Panc1 (cell line): ENCODE results near the gene HEBP2. TPM values are rescaled to one million over a fixed set of nuclear protein-coding genes. Genes with fewer than 3 reads are reported as not detected.

ENCODE experiments used
- ATAC-seq: fragments of 200-7000 bp; cut with Tn5 transposase; 2 replicates; pipeline ENCODE4 v1.9.1; 2020; ENCODE audit warnings: mild to moderate bottlenecking, moderate library complexity
- BruUV-seq: library from RNA; stranded (reverse); fragments of 400-500 nt; replicated peaks from 2 replicates; lab custom pipeline; 2021; lab: Mats Ljungman, UMichigan
- CTCF ChIA-PET: fragments of 300-600 bp; sonication (Branson Sonifier 250); formaldehyde crosslinking; loops from one replicate; lab custom pipeline; 2022; ENCODE audit warnings: antibody characterized with exemption; lab: Charles Lee
- POLR2A ChIA-PET: fragments of 300-600 bp; sonication (Branson Sonifier 250); formaldehyde crosslinking; loops from one replicate; lab custom pipeline; 2022; ENCODE audit warnings: antibody characterized with exemption; lab: Charles Lee
- DNase-seq: peaks from one replicate; pipeline ENCODE4 v3.0.0-alpha.2; 2010; ENCODE audit warnings: low read depth, low spot score
- H3K27ac ChIP-seq: 2 replicates; pipeline ENCODE4 v1.5.1; 2011; ENCODE audit warnings: mild to moderate bottlenecking, low read length, inconsistent platforms
- H3K27me3 ChIP-seq: fragments of 200-500 bp; sonication (Bioruptor generic); 2 replicates; pipeline ENCODE4 v1.6.0; 2014; ENCODE audit warnings: low read length, inconsistent platforms; ENCODE audit not compliant: control insufficient read depth, insufficient read depth
- H3K36me3 ChIP-seq: fragments of 200-500 bp; sonication (Bioruptor generic); 2 replicates; pipeline ENCODE4 v1.5.1; 2014; ENCODE audit warnings: inconsistent platforms, mild to moderate bottlenecking, low read length, moderate library complexity; ENCODE audit not compliant: control insufficient read depth, insufficient read depth
- H3K4me1 ChIP-seq: 2 replicates; pipeline ENCODE4 v1.5.1; 2011; ENCODE audit warnings: inconsistent platforms, mild to moderate bottlenecking, low read length, moderate library complexity; ENCODE audit not compliant: control insufficient read depth, insufficient read depth
- H3K4me3 ChIP-seq, 2 experiments: 2 replicates each; pipeline ENCODE4 v1.5.1; 2011 to 2012; ENCODE audit warnings: low read depth in 2 of 2, low read length in 2 of 2, mild to moderate bottlenecking in 2 of 2, inconsistent platforms in 1 of 2, moderate library complexity in 1 of 2
- H3K9me3 ChIP-seq: fragments of 200-500 bp; sonication (Bioruptor generic); 2 replicates; pipeline ENCODE4 v1.5.1; 2014; ENCODE audit warnings: low read depth, mild to moderate bottlenecking, inconsistent platforms, low read length, moderate library complexity; ENCODE audit not compliant: control insufficient read depth, insufficient read depth
- CTCF ChIP-seq: fragments of 450-650 bp; IDR thresholded peaks from 2 replicates; pipeline ENCODE4 v1.5.1; 2017; ENCODE audit warnings: mild to moderate bottlenecking
- POLR2AphosphoS5 ChIP-seq: IDR thresholded peaks from 2 replicates; pipeline ENCODE4 v1.6.1; 2012; ENCODE audit warnings: mild to moderate bottlenecking, low read depth, low read length, moderate library complexity
- REST ChIP-seq, 2 experiments: IDR thresholded peaks; 2 replicates each; pipeline ENCODE4 v1.6.1; 2011 to 2012; ENCODE audit warnings: low read depth in 2 of 2, control low read depth in 1 of 2, low read length in 1 of 2, mild to moderate bottlenecking in 1 of 2, moderate library complexity in 1 of 2; ENCODE audit not compliant: insufficient read depth in 1 of 2
- SIN3A ChIP-seq: IDR thresholded peaks from 2 replicates; pipeline ENCODE4 v1.6.1; 2012; ENCODE audit warnings: low read depth, mild to moderate bottlenecking, low read length, moderate library complexity, borderline replicate concordance; ENCODE audit not compliant: insufficient read depth
- TCF7L2 ChIP-seq: IDR thresholded peaks from 2 replicates; pipeline ENCODE4 v1.6.1; 2011; ENCODE audit warnings: mild to moderate bottlenecking, low read depth, low read length, inconsistent platforms
- in situ Hi-C: cut with HindIII; loops from 2 replicates; pipeline ENCODE4 v1.10.0; 2016; ENCODE audit warnings: low sequenced_read_pairs, low pct_unique_long_range_greater_than_20kb
- intact Hi-C: fragments of 100-400 bp; cut with micrococcal nuclease; formaldehyde crosslinking; loops from one replicate; pipeline ENCODE4 v1.10.0; 2022; ENCODE audit not compliant: unreplicated experiment
- total RNA-seq: library from RNA; stranded (reverse); gene quantifications from one replicate; pipeline ENCODE4 v1.2.1, GENCODE V29; 2021; ENCODE audit not compliant: unreplicated experiment

HEBP2 gene
- total RNA-seq, 1 experiment from 2014 or later, result 48.1 TPM

- POLR2A ChIA-PET, result no interaction called here
- Histone ChIP-seq H3K36me3 (peaks cover 18% of the 10 kb centered on the region), H3K4me1 (peaks cover 9% of the 10 kb centered on the region), H3K4me3 (no peak overlapping the region), H3K27me3 (no peaks in the 10 kb centered on the region), H3K27ac (no peak overlapping the region), H3K9me3 (no peaks in the 10 kb centered on the region)
- TF ChIP-seq TCF7L2 (no peak), REST (IDR thresholded peaks at IDR 0.05; ENCODE audit: insufficient read depth in 1 of 2, low read depth in 2 of 2, low read length in 1 of 2) (no peak), SIN3A (no peak), CTCF (no peak), POLR2AphosphoS5 (no peak)
- CTCF ChIA-PET, result no interaction called here
- in situ Hi-C loops (no loop called here), intact Hi-C loops (loop anchor here (5.0 kb wide), 1 partner anchor 289 kb away; no protein-coding TSS in a partner anchor)
- DNase-seq, result no peak
- BruUV-seq, result no TSS peak
- ATAC-seq, result no peak
Measured at GRCh38 chr6:138406443-138406842, 2.4 kb downstream of the HEBP2 start.

- intact Hi-C loops, result loop anchor here (10.0 kb wide), 1 partner anchor 405 kb away; no protein-coding TSS in a partner anchor
- ATAC-seq (no peak), DNase-seq (no peak)
- H3K27ac ChIP-seq, result no peak overlapping the region
- TF ChIP-seq CTCF (no peak), SIN3A (no peak), REST (IDR thresholded peaks at IDR 0.05; ENCODE audit: insufficient read depth in 1 of 2, low read depth in 2 of 2, low read length in 1 of 2) (no peak), POLR2AphosphoS5 (no peak), TCF7L2 (no peak)
- BruUV-seq, result no TSS peak
- peaks cover 13% of the 10 kb centered on the region for H3K36me3 ChIP-seq
- ChIA-PET POLR2A (no interaction called here), CTCF (no interaction called here)
- in situ Hi-C loops, result no loop called here
- H3K9me3 ChIP-seq, result no peaks in the 10 kb centered on the region
- no peak overlapping the region for H3K4me3 ChIP-seq
- peaks cover 6% of the 10 kb centered on the region for H3K4me1 ChIP-seq
- H3K27me3 ChIP-seq, result no peaks in the 10 kb centered on the region
Measured at GRCh38 chr6:138410048-138410735, 6.2 kb downstream of the HEBP2 start.
